SHP77 (cell line): ENCODE measurements around the gene CLTCL1.

Experiments used
- DNase-seq, 2 experiments: peaks; one replicate each; lab custom pipeline; 2025; lab: John Stamatoyannopoulos, UW

The CLTCL1 gene

GRCh38 chr22:19195796-19196731 is 95.5 kb downstream of the CLTCL1 start:
- DNase-seq = no peak

GRCh38 chr22:19194766-19195536 is 96.6 kb downstream of the CLTCL1 start:
- DNase-seq = no peak

- DNase-seq = no peak
Observed at GRCh38 chr22:19193879-19194278, 97.6 kb downstream of the CLTCL1 start.

GRCh38 chr22:19187716-19188563 is 103.6 kb downstream of the CLTCL1 start:
- no peak for DNase-seq

GRCh38 chr22:19184276-19184997 is 107.1 kb downstream of the CLTCL1 start:
- no peak for DNase-seq

GRCh38 chr22:19183216-19183615 is 108.3 kb downstream of the CLTCL1 start:
- no peak for DNase-seq

- DNase-seq = no peak
Observed at GRCh38 chr22:19182472-19183157, 108.9 kb downstream of the CLTCL1 start.

- DNase-seq = no peak
Observed at GRCh38 chr22:19181786-19182471, 109.6 kb downstream of the CLTCL1 start.

GRCh38 chr22:19180740-19181410 is 110.6 kb downstream of the CLTCL1 start:
- no peak for DNase-seq

GRCh38 chr22:19180234-19180633 is 111.3 kb downstream of the CLTCL1 start:
- DNase-seq = no peak

GRCh38 chr22:19179497-19180048 is 111.9 kb downstream of the CLTCL1 start:
- peak; percentile 72 to 77 for DNase-seq

GRCh38 chr22:19178657-19179496 is 112.6 kb downstream of the CLTCL1 start, which contains the start of gene SLC25A1:
Gene SLC25A1, minus strand, starts transcription at chr22:19178736. Its CDS starts 63 bp downstream, at chr22:19178673.
- DNase-seq = peak; percentile 76 to 80

GRCh38 chr22:19178065-19178656 is 113.4 kb downstream of the CLTCL1 start:
- DNase-seq = peak in 1 of 2 experiments; percentile 39

- DNase-seq = no peak
Observed at GRCh38 chr22:19177164-19178064, 114.1 kb downstream of the CLTCL1 start.

GRCh38 chr22:19176732-19177131 is 114.8 kb downstream of the CLTCL1 start:
- no peak for DNase-seq

- DNase-seq = no peak
Observed at GRCh38 chr22:19176175-19176643, 115.3 kb downstream of the CLTCL1 start.
